Stimulated activated naive CD8-positive, alpha-beta T cell treated with anti-CD3 and anti-CD28 coated beads, Interleukin-15, amount 100 ng/mL, for 72 hours (primary cell): ENCODE measurements around the gene PRICKLE1.

Experiments used
- ATAC-seq: fragments of 150-1000 bp; cut with Tn5 transposase; 2 replicates; pipeline ENCODE4 v1.10.0; 2021; ENCODE audit warnings: mild to moderate bottlenecking, moderate library complexity
- DNase-seq, 2 donors: peaks; one replicate each; pipeline ENCODE4 v3.0.0; 2021 to 2022
- H3K27ac Mint-ChIP-seq, 2 donors: one replicate each; pipeline ENCODE4 v1.8.0; 2022; ENCODE audit warnings: mild to moderate bottlenecking in 2 of 2, mixed read lengths in 2 of 2, moderate library complexity in 2 of 2
- H3K27me3 Mint-ChIP-seq: one replicate; pipeline ENCODE4 v1.8.0; 2022; ENCODE audit warnings: mixed read lengths
- H3K4me1 Mint-ChIP-seq: one replicate; pipeline ENCODE4 v1.8.0; 2022; ENCODE audit warnings: mild to moderate bottlenecking, mixed read lengths
- H3K4me3 Mint-ChIP-seq, 2 donors: one replicate each; pipeline ENCODE4 v1.8.0; 2022; ENCODE audit warnings: mild to moderate bottlenecking in 2 of 2, mixed read lengths in 2 of 2, moderate library complexity in 1 of 2
- H3K9me3 Mint-ChIP-seq, 2 donors: one replicate each; pipeline ENCODE4 v1.8.0; 2022; ENCODE audit warnings: mixed read lengths in 2 of 2

Gene PRICKLE1

DNA sequence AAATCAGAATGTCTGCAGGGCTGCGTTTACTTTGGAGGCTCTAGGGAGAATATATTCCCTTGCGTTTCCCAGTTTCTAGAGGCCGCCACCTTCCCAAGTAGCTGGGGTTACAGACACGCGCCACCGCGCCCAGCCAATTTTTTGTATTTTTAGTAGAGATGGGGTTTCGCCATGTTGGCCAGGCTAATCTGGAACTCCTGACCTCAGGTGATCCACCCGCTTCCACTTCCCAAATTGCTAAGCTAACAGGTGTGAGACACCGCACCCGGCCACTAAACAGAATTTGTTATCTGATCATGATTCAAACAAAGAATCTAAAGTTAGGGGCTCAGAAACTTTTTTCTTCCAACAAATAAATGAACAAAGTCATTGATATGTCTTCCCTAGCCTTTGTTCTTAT, 148.9 kb downstream of the PRICKLE1 start:
- H3K4me1 Mint-ChIP-seq: no peaks in the 10 kb centered on the region
- no peak overlapping the region for H3K4me3 Mint-ChIP-seq
- DNase-seq (no peak), ATAC-seq (no peak)
- H3K9me3 Mint-ChIP-seq: peaks cover 0 to 5% of the 10 kb centered on the region in 2 donors
- H3K27me3 Mint-ChIP-seq: no peaks in the 10 kb centered on the region
- H3K27ac Mint-ChIP-seq: no peak overlapping the region

DNA sequence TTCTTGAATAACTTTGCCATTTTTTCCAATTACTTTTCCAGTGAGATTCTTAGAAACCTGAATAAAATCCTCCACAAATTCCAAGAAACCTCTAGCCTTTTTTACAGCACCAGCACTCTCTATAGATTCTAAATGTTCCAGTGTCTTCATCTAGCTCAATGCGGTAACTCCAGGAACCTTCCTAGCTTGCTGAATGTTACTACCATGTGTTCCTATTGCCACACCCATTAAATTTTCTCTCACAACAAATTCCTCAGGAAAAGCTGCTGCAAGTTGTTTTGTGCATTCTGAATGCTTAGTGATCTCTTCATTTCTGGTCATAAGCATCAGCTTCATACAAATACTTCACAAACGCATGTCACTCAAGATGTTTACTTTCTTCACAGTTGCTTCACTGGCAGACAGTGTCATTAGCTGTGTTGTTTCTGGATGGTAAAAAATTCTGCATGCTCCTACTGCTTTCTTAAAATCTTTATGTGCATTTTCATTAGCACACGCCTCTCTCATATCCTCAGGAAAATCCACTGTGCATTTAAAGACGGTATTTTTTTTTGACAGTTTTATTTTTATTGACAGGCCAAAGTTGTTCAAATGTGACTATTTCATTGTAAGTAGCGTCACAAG, 156.9 kb downstream of the PRICKLE1 start:
- DNase-seq: no peak
- Mint-ChIP-seq H3K4me3 (no peak overlapping the region), H3K9me3 (no peaks in the 10 kb centered on the region), H3K27ac (no peak overlapping the region), H3K27me3 (no peaks in the 10 kb centered on the region), H3K4me1 (no peaks in the 10 kb centered on the region)
- ATAC-seq: no peak

DNA sequence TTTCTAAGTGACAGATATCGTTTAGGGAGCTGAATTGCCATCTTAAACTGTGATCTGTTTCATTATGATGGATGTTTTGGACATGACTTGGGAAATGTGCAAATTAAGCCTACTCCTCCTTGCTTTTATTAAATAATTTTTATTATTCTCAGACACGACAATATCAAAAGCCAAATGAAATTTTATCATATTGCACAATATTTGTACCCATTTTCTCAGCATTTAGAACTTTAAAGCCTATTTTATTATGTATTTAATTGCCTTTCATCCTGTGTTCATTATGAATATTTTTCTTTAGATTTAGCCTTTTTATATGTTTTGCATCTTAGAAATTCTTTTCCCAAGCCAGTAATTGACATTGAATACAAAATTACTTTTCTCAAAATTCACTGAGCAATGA, 160.7 kb downstream of the PRICKLE1 start:
- ATAC-seq (no peak), DNase-seq (no peak)
- Mint-ChIP-seq H3K27ac (no peak overlapping the region), H3K4me3 (no peak overlapping the region), H3K4me1 (peaks cover 11% of the 10 kb centered on the region), H3K27me3 (no peaks in the 10 kb centered on the region), H3K9me3 (no peaks in the 10 kb centered on the region)

DNA sequence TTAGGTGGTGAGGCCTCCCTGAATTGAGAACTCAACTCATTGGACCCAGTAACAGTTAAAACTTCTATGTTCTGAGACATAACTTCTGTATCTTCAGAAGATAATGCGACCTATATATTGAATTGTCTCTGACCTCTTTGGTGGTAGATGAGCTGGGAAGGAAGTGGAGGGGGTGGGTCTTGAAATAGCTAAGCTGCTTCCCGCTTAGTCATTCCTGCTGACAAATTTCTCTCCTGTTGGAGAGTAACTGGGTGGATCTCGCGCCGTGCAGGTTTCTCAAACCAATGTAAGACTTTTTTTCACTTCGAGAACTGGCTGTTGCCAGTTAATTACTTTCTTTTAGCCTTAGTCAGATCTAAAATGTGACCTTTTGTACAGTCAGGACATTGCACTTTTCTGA, 162.8 kb downstream of the PRICKLE1 start:
- DNase-seq (no peak), ATAC-seq (no peak)
- Mint-ChIP-seq H3K4me3 (no peak overlapping the region), H3K4me1 (peaks cover 11% of the 10 kb centered on the region), H3K27ac (peak overlapping the region in 1 of 2 donors; percentile 33), H3K27me3 (no peaks in the 10 kb centered on the region), H3K9me3 (no peaks in the 10 kb centered on the region)

DNA sequence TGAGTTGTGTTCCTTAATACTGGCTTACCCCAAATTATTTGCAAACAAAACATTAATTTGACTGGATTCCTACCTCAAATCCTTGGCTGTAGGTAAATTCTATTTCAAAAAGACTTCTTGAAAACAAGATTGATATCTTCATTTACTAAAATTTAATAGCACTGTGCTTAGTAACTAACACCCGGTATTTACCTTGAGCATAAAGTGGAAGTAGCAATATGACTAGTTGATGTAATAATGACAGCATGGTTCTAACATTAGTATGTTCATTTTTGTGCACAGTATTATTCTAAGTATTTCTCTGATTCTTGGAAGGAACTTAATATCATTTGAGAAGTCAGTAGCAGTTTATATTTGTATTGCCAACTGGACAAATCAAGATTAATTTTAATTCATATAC, 166.8 kb downstream of the PRICKLE1 start:
- DNase-seq (no peak), ATAC-seq (no peak)
- Mint-ChIP-seq H3K4me3 (no peak overlapping the region), H3K4me1 (peaks cover 11% of the 10 kb centered on the region), H3K9me3 (no peaks in the 10 kb centered on the region), H3K27me3 (no peaks in the 10 kb centered on the region), H3K27ac (no peak overlapping the region)

DNA sequence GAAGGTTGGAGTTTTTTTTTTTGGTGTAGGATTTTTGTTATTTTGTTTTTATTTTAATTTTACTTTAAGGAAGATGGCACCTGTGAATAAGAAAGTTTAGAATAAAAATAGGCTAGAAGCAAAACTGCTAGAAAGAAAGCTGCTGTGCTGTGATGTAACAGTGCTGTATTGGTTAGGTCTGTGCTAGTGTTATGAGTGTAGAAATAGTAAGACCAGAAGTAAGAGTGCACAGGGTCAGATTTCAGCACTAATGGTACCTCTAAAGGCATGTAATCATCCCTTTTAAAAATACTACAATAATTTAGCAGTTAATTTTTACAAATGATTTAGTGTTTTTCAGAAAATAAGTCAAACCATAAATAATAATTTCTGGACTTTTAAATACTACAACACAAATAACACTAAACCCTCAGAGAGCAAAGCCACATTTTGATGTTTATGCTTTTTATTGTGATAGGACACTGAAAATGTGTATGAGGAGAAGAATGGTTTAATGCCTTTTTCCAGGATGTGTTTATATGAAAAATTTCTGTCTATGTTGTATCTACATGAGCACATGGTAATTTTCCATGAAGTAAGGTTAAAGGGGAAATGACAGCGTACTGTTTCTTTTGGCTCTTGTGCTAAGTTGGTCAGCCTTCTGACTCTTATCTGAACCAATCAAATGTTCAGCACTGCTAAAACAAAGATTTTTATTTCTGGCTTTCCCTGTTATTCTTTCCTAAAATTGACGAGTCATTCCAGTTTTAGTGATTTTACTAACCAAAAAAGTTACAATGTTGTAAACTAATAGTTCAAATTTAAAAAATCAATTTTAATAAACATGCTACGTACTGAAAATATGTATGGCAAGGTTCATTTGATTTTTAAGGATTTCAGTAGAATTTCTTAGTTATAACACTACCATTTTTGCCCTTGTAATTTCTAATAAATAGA, 167.4 kb downstream of the PRICKLE1 start:
- DNase-seq (no peak), ATAC-seq (peak; percentile 83)
- Mint-ChIP-seq H3K4me1 (peaks cover 11% of the 10 kb centered on the region), H3K4me3 (no peak overlapping the region), H3K9me3 (no peaks in the 10 kb centered on the region), H3K27ac (no peak overlapping the region), H3K27me3 (no peaks in the 10 kb centered on the region)

DNA sequence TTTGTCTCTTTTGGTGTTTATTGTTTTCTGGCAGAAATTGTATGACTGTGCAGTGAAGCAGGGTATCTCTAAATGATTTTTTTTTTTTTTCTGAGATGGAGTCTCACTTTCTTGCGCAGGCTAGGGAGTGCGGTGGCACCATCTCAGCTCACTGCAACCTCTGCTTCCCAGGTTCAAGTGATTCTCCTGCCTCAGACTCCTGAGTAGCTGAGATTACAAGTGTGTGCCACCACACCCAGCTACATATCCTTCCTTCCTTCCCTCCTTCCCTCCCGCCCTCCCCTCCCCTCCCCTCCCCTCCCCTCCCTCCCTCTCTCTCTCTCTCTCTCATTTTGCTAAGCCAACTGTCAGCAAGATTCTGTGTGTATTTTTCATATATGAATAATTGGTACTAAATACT, 169.2 kb downstream of the PRICKLE1 start:
- Mint-ChIP-seq H3K27me3 (no peaks in the 10 kb centered on the region), H3K9me3 (no peaks in the 10 kb centered on the region), H3K27ac (no peak overlapping the region), H3K4me3 (no peak overlapping the region), H3K4me1 (no peaks in the 10 kb centered on the region)
- DNase-seq (no peak), ATAC-seq (no peak)

DNA sequence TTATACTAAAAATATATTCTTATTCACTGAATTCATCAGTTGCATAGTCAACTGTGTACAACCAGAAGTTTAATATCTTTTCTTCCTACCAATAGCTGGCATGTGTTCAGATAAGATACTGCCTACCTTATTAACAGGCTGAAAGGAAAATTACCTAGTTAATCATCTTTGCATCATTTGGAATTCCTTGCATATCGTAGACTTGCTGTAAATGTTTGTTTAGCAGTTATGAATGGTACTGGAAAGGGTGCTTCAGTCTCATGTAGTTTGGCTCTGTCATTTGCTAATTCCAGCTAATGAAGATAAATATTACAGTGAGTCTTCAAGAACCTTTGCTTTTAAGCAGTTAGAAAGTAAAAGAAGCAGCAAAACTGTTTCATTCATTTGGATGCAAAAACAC, 179.2 kb downstream of the PRICKLE1 start:
- Mint-ChIP-seq H3K27ac (no peak overlapping the region), H3K4me1 (peaks cover 5% of the 10 kb centered on the region), H3K27me3 (no peaks in the 10 kb centered on the region), H3K9me3 (no peaks in the 10 kb centered on the region), H3K4me3 (no peak overlapping the region)
- ATAC-seq (no peak), DNase-seq (no peak)

DNA sequence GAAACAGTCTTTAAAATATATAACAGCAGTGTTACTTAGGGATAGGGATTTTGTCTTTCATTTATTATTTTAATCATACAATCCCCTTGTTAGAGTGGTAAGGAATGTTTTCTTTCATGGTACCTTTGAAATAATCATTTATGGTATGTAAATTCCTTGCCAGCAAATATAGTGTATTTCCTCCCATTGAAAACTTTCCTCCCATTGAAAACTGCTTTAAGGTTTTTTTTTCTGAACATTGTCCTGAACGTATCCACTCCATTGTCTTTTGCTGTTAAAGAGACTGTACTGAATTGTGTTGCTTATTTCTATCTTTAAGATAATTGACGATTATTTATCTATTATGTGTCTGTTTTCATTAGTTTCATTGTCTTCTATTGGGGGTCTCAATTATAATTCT, 180.1 kb downstream of the PRICKLE1 start:
- Mint-ChIP-seq H3K9me3 (no peaks in the 10 kb centered on the region), H3K27ac (no peak overlapping the region), H3K4me3 (no peak overlapping the region), H3K27me3 (no peaks in the 10 kb centered on the region), H3K4me1 (peaks cover 5% of the 10 kb centered on the region)
- no peak for DNase-seq
- no peak for ATAC-seq

DNA sequence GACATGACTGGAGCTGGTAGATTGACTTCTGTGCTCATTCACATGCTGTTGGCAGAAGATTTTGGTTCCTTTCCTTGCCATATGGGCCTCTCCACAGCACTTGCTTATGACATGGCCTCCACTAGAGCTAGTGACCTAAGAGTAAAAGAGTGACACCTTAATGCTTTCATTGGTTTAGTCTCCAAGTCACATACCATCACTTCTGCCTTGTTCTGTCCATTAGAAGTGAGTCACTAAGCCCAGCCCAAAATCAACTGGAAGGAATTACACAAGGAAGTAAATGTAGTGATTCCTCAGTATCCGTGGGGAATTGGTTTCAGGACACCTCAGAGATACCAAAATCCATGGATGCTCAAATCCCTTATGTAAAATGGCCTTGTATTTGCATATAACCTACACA, 182.2 kb downstream of the PRICKLE1 start:
- H3K9me3 Mint-ChIP-seq: no peaks in the 10 kb centered on the region
- no peak overlapping the region for H3K27ac Mint-ChIP-seq
- ATAC-seq (no peak), DNase-seq (no peak)
- peaks cover 5% of the 10 kb centered on the region for H3K4me1 Mint-ChIP-seq
- no peak overlapping the region for H3K4me3 Mint-ChIP-seq
- H3K27me3 Mint-ChIP-seq: no peaks in the 10 kb centered on the region
